Suppressor macrophage treated with lipopolysaccharide for 4 hours (primary cell): ENCODE data around the gene CITED1.

Experiments used
- DNase-seq: peaks from one replicate; pipeline ENCODE4 v3.0.0-alpha.2; 2020

CITED1 gene

GRCh38 chrX:72269671-72270251 lies 36.0 kb downstream of the CITED1 start:
- peak; percentile 8 for DNase-seq

GRCh38 chrX:72268597-72269365 lies 36.9 kb downstream of the CITED1 start:
- no peak for DNase-seq

- no peak for DNase-seq
Observed at GRCh38 chrX:72265263-72265662, 40.5 kb downstream of the CITED1 start.

GRCh38 chrX:72262077-72262476 lies 43.6 kb downstream of the CITED1 start:
- DNase-seq: no peak

GRCh38 chrX:72260448-72260847 lies 45.3 kb downstream of the CITED1 start:
- DNase-seq: no peak

- DNase-seq: no peak
Observed at GRCh38 chrX:72258174-72258573, 47.5 kb downstream of the CITED1 start.

GRCh38 chrX:72255864-72256263 lies 49.9 kb downstream of the CITED1 start:
- no peak for DNase-seq

GRCh38 chrX:72255445-72255844 lies 50.3 kb downstream of the CITED1 start:
- no peak for DNase-seq

- no peak for DNase-seq
Observed at GRCh38 chrX:72254816-72255215, 50.9 kb downstream of the CITED1 start.

GRCh38 chrX:72253686-72254085 lies 52.0 kb downstream of the CITED1 start:
- no peak for DNase-seq
